Placental epithelial cell (primary cell): ENCODE data around the gene METAP1. TPM values are rescaled to one million over a fixed set of nuclear protein-coding genes. Genes with fewer than 3 reads are reported as not detected.

Source experiments
- small RNA-seq: library from RNA; depleted of rRNA; stranded (forward); fragments of <200 nt; gene quantifications from one replicate; pipeline ENCODE3, GENCODE V24; 2012
- total RNA-seq: library from RNA; depleted of rRNA; stranded (reverse); fragments of >200 nt; gene quantifications from 2 replicates; pipeline ENCODE4 v1.2.3, GENCODE V29; 2012

The METAP1 gene
- 29.1 and 60.0 TPM in 2 replicates for total RNA-seq

GRCh38 chr4:98995183-98996055 lies at the start of gene METAP1:
Gene METAP1 (plus strand): TSS chr4:98995721. CDS start chr4:98995754, 33 bp downstream.

GRCh38 chr4:99088481-99089365 lies 93.2 kb downstream of the METAP1 start, which contains the start of gene ADH5:
Gene ADH5 (minus strand): TSS chr4:99088788. CDS start chr4:99088700, 88 bp downstream.

Small RNAs within 50 kb of the gene (small RNA-seq; reads per million reads assigned to genes)
- gene MIR3684: not detected
- not detected for gene RNU7-149P

Other genes with a start within 250 kb of the METAP1 start
- 65.6 and 92.2 TPM in 2 replicates for gene EIF4E, start 66.6 kb upstream of the METAP1 start, total RNA-seq
- gene ADH5, start 93.1 kb downstream of the METAP1 start, total RNA-seq: 89.1 and 107 TPM in 2 replicates
- not detected in 2 replicates for gene ADH4, start 148.6 kb downstream of the METAP1 start, total RNA-seq
- not detected in 2 replicates for gene ADH6, start 223.5 kb downstream of the METAP1 start, total RNA-seq